Neural cell (in vitro differentiated cells): ENCODE data around the gene SRP9. TPM values are rescaled to one million over a fixed set of nuclear protein-coding genes. Genes with fewer than 3 reads are reported as not detected.

Experiments used
- H2AFZ ChIP-seq: fragments of 200-600, 300-800 bp; sonication (generic), shearing (Covaris generic); 2 replicates; pipeline ENCODE4 v1.6.0; 2014; ENCODE audit warnings: low read depth, mild to moderate bottlenecking, antibody characterized with exemption, low read length, moderate library complexity
- H3F3A ChIP-seq: fragments of 200-600 bp; shearing (Covaris generic); 2 replicates; pipeline ENCODE4 v1.6.1; 2016; ENCODE audit warnings: mild to moderate bottlenecking, moderate library complexity, mixed read lengths, antibody characterized with exemption, low read length; ENCODE audit not compliant: insufficient read depth, poor library complexity, severe bottlenecking
- H3K27ac ChIP-seq: fragments of 200-600, 300-800 bp; sonication (generic), shearing (Covaris generic); 2 replicates; pipeline ENCODE4 v1.5.1; 2014; ENCODE audit warnings: mild to moderate bottlenecking, low read length, moderate library complexity
- H3K27me3 ChIP-seq: fragments of 300-800, 200-600 bp; sonication (generic), shearing (Covaris generic); 2 replicates; pipeline ENCODE4 v1.6.0; 2014; ENCODE audit warnings: mild to moderate bottlenecking, low read depth, low read length, moderate library complexity; ENCODE audit not compliant: insufficient read depth
- H3K36me3 ChIP-seq: fragments of 300-800, 200-600 bp; sonication (generic), shearing (Covaris generic); 2 replicates; pipeline ENCODE4 v1.5.1; 2014; ENCODE audit warnings: mild to moderate bottlenecking, antibody characterized with exemption, low read length, moderate library complexity; ENCODE audit not compliant: insufficient read depth
- H3K4me2 ChIP-seq: fragments of 300-800, 200-600 bp; sonication (generic), shearing (Covaris generic); 2 replicates; pipeline ENCODE4 v1.6.0; 2014; ENCODE audit warnings: mild to moderate bottlenecking, low read length
- H3K4me3 ChIP-seq: fragments of 300-800, 200-600 bp; sonication (generic), shearing (Covaris generic); 2 replicates; pipeline ENCODE4 v1.5.1; 2014; ENCODE audit warnings: mild to moderate bottlenecking, low read length, moderate library complexity
- H3K79me2 ChIP-seq: fragments of 200-600 bp; shearing (Covaris generic); replicated peaks from 2 replicates; pipeline ENCODE4 v1.6.0; 2014; ENCODE audit warnings: mild to moderate bottlenecking, low read length, moderate library complexity; ENCODE audit not compliant: insufficient read depth
- H3K9ac ChIP-seq: fragments of 300-800, 200-600 bp; sonication (generic), shearing (Covaris generic); 2 replicates; pipeline ENCODE4 v1.6.1; 2016; ENCODE audit warnings: mild to moderate bottlenecking, low read length, mixed read lengths
- H3K9me2 ChIP-seq: fragments of 200-600 bp; shearing (Covaris generic); 2 replicates; pipeline ENCODE4 v1.6.1; 2016; ENCODE audit warnings: mild to moderate bottlenecking, low read length, mixed read lengths; ENCODE audit not compliant: insufficient read depth
- H3K9me3 ChIP-seq: fragments of 200-600, 300-800 bp; sonication (generic), shearing (Covaris generic); 2 replicates; pipeline ENCODE4 v1.6.1; 2016; ENCODE audit warnings: mild to moderate bottlenecking, mixed run types, low read length, moderate library complexity, mixed read lengths
- H4K20me1 ChIP-seq: fragments of 200-600 bp; shearing (Covaris generic); 2 replicates; pipeline ENCODE4 v1.6.1; 2016; ENCODE audit warnings: mild to moderate bottlenecking, mixed run types; ENCODE audit not compliant: insufficient read depth
- EP300 ChIP-seq: fragments of 450-650 bp; conservative IDR thresholded peaks from 2 replicates; pipeline ENCODE4 v1.6.1; 2014; ENCODE audit warnings: antibody characterized with exemption, mild to moderate bottlenecking, moderate library complexity; ENCODE audit not compliant: poor library complexity, severe bottlenecking
- EZH2 ChIP-seq: fragments of 200-600, 300-800 bp; shearing (Covaris generic), sonication (generic); IDR thresholded peaks from 2 replicates; pipeline ENCODE4 v1.6.1; 2014; ENCODE audit warnings: antibody characterized with exemption, low read length, borderline replicate concordance, mild to moderate bottlenecking; ENCODE audit not compliant: insufficient read depth, poor library complexity, severe bottlenecking
- MXI1 ChIP-seq: fragments of 450-650 bp; conservative IDR thresholded peaks from 2 replicates; pipeline ENCODE4 v1.6.1; 2014; ENCODE audit warnings: antibody characterized with exemption, mild to moderate bottlenecking; ENCODE audit not compliant: poor library complexity, severe bottlenecking
- POLR2AphosphoS5 ChIP-seq: IDR thresholded peaks from 2 replicates; pipeline ENCODE4 v1.6.1; 2012
- RAD21 ChIP-seq: fragments of 450-650 bp; conservative IDR thresholded peaks from 2 replicates; pipeline ENCODE4 v1.6.1; 2014; ENCODE audit warnings: antibody characterized with exemption, mild to moderate bottlenecking, moderate library complexity
- SMC3 ChIP-seq: fragments of 450-650 bp; conservative IDR thresholded peaks from 2 replicates; pipeline ENCODE4 v1.6.1; 2014; ENCODE audit warnings: antibody characterized with exemption, mild to moderate bottlenecking, moderate library complexity; ENCODE audit not compliant: poor library complexity
- TAF1 ChIP-seq: IDR thresholded peaks from 2 replicates; pipeline ENCODE4 v1.6.1; 2012; ENCODE audit warnings: low read depth
- polyA plus RNA-seq: library from polyadenylated mRNA; depleted of rRNA; stranded (reverse); fragments of >200 nt; gene quantifications from 2 replicates; pipeline ENCODE4 v1.2.3, GENCODE V29; 2014
- TF ChIP-seq, protein P1 (sequence below): fragments of 450-650 bp; IDR thresholded peaks from 2 replicates; pipeline ENCODE4 v1.5.1; 2014; ENCODE audit warnings: antibody characterized with exemption, mild to moderate bottlenecking, moderate library complexity; ENCODE audit not compliant: poor library complexity, severe bottlenecking
- TF ChIP-seq, protein P2 (sequence below): IDR thresholded peaks from 2 replicates; pipeline ENCODE4 v1.6.1; 2012; ENCODE audit warnings: borderline replicate concordance

SRP9 gene
- polyA plus RNA-seq, 1 donor from 2014 or later: 1,838 TPM

DNA sequence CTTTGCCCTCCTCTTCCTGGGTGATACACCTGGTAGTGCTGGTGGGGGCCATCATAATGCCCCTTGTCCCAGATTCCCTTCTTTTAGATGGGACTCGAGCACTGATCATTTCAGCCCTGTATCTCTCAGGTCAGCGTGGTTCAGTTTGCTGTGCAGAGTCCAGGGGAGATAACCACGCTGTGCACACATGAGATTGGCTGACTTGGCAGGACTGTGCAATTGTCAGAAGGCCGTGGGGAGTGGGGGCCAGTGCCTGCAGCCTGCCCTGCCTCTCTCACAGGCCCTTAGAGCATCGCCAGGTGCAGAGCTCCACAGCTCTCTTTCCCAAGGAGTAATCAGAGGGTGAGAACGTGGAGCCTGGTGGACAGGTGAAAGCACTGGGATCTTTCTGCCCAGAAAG is 47.5 kb downstream of the SRP9 start:
- H3K79me2 ChIP-seq: no peaks in the 10 kb centered on the region
- no peak overlapping the region for H3K27ac ChIP-seq
- H3K27me3 ChIP-seq: no peaks in the 10 kb centered on the region
- H2AFZ ChIP-seq: no peak overlapping the region
- H4K20me1 ChIP-seq: no peaks in the 10 kb centered on the region
- no peaks in the 10 kb centered on the region for H3K9me2 ChIP-seq
- no peaks in the 10 kb centered on the region for H3F3A ChIP-seq
- H3K4me3 ChIP-seq: peak overlapping the region; percentile 25
- H3K4me2 ChIP-seq: no peak overlapping the region
- TF ChIP-seq EP300 (no peak), TAF1 (no peak), MXI1 (no peak)
- TF ChIP-seq, protein P1, sequence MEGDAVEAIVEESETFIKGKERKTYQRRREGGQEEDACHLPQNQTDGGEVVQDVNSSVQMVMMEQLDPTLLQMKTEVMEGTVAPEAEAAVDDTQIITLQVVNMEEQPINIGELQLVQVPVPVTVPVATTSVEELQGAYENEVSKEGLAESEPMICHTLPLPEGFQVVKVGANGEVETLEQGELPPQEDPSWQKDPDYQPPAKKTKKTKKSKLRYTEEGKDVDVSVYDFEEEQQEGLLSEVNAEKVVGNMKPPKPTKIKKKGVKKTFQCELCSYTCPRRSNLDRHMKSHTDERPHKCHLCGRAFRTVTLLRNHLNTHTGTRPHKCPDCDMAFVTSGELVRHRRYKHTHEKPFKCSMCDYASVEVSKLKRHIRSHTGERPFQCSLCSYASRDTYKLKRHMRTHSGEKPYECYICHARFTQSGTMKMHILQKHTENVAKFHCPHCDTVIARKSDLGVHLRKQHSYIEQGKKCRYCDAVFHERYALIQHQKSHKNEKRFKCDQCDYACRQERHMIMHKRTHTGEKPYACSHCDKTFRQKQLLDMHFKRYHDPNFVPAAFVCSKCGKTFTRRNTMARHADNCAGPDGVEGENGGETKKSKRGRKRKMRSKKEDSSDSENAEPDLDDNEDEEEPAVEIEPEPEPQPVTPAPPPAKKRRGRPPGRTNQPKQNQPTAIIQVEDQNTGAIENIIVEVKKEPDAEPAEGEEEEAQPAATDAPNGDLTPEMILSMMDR: no peak
- H3K9me3 ChIP-seq: no peaks in the 10 kb centered on the region
- H3K36me3 ChIP-seq: no peaks in the 10 kb centered on the region
- no peak overlapping the region for H3K9ac ChIP-seq

DNA sequence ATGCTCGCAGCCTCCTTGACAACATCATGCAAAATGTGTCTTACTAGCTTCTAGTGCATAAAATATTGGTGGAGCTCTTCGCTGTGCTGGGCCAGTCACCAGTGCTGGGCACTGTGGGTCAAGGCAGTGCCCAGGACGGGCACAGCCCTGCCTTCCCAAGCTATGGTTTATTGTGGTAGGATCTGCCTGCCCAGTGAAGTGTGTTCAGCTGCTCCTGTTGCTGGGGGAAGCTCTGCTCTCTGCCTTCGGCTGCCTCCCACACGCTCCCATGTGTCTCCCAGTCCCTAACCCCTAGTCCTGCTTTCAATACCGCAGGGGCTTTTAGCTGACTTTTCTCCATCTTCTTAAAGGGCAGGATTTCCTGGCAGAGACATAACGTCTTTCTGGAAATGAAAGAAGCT is 48.0 kb downstream of the SRP9 start:
- Histone ChIP-seq H3K36me3 (no peaks in the 10 kb centered on the region), H3K79me2 (no peaks in the 10 kb centered on the region), H3K27me3 (no peaks in the 10 kb centered on the region), H4K20me1 (no peaks in the 10 kb centered on the region), H3K4me3 (no peak overlapping the region), H3K9ac (no peak overlapping the region), H2AFZ (no peak overlapping the region), H3K27ac (no peak overlapping the region), H3K4me2 (no peak overlapping the region), H3K9me3 (no peaks in the 10 kb centered on the region), H3K9me2 (no peaks in the 10 kb centered on the region), H3F3A (no peaks in the 10 kb centered on the region)
- no peak for TF ChIP-seq SMC3
- TF ChIP-seq EZH2: no peak

DNA sequence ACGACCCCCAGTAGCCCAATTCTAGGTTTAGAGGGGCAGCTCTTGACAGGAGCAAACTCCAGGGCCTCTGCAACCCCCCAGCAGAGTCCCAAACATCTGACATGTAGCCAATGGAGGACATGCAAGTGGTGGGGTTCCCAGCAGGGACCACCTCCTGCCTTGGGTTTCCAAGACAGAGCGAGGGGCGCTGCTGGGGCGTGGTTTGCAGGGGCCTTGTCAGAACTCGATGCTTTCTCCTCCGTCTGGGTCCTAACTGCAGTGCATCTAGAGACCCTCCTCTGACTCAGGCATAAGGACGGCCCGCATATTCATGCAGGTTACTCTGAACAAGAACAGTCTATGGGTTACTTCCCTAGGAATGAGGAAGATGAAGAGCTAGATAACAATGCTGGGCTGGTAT is 49.5 kb downstream of the SRP9 start:
- Histone ChIP-seq H3K4me3 (no peak overlapping the region), H3K9me2 (no peaks in the 10 kb centered on the region), H3K4me2 (no peak overlapping the region), H3K27me3 (no peaks in the 10 kb centered on the region), H3K27ac (no peak overlapping the region), H4K20me1 (no peaks in the 10 kb centered on the region), H3K36me3 (no peaks in the 10 kb centered on the region), H3K9ac (no peak overlapping the region), H3K9me3 (no peaks in the 10 kb centered on the region), H3K79me2 (no peaks in the 10 kb centered on the region), H3F3A (no peaks in the 10 kb centered on the region), H2AFZ (no peak overlapping the region)
- TF ChIP-seq SMC3 (no peak), POLR2AphosphoS5 (no peak), EP300 (no peak), EZH2 (no peak), RAD21 (no peak), TAF1 (no peak), MXI1 (no peak)
- TF ChIP-seq, protein P1: no peak
- TF ChIP-seq, protein P2, sequence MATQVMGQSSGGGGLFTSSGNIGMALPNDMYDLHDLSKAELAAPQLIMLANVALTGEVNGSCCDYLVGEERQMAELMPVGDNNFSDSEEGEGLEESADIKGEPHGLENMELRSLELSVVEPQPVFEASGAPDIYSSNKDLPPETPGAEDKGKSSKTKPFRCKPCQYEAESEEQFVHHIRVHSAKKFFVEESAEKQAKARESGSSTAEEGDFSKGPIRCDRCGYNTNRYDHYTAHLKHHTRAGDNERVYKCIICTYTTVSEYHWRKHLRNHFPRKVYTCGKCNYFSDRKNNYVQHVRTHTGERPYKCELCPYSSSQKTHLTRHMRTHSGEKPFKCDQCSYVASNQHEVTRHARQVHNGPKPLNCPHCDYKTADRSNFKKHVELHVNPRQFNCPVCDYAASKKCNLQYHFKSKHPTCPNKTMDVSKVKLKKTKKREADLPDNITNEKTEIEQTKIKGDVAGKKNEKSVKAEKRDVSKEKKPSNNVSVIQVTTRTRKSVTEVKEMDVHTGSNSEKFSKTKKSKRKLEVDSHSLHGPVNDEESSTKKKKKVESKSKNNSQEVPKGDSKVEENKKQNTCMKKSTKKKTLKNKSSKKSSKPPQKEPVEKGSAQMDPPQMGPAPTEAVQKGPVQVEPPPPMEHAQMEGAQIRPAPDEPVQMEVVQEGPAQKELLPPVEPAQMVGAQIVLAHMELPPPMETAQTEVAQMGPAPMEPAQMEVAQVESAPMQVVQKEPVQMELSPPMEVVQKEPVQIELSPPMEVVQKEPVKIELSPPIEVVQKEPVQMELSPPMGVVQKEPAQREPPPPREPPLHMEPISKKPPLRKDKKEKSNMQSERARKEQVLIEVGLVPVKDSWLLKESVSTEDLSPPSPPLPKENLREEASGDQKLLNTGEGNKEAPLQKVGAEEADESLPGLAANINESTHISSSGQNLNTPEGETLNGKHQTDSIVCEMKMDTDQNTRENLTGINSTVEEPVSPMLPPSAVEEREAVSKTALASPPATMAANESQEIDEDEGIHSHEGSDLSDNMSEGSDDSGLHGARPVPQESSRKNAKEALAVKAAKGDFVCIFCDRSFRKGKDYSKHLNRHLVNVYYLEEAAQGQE: no peak
